Measurements from ENCODE around the gene SLC8A2.
"Not testable (repeated sequence)": the region's sequence is repeated elsewhere in the genome, so short reads cannot be mapped to it uniquely, and the experiment has no call there.

SLC8A2 gene

DNA sequence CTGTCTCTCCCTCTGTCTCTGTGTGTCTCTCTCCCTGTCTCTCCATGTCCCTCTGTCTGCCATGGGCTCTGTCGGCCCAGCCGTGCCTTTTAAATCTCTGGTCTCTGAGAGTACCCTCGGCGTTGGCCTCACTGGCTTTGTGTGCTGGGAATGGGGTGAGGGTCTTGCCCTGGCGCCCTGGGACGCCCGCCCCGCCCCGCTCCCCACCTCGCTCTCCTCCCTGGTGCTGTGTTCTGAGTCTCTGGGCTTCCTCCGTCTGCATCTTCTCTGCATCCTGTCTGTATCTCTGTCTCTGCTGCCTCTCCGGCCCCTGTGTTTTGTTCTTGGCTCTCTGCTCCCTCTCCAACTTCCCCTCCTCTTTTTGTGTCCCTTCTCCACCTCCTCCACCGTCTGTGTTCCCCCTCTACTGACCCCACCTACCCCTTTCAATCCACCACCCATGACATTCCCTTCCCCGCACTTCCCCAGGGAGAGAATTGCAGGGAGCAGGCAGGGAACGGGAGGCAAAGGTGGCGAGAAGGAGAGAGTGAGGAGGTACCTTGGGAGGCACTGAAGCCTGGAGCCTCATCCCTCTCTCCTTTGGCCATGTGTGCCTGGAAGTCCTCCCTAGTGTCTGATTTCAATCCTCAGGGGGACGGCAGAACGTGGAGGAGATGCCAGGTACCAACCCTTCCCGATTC, 48.4 kb downstream of the SLC8A2 start:
- DNase-seq: no peak

DNA sequence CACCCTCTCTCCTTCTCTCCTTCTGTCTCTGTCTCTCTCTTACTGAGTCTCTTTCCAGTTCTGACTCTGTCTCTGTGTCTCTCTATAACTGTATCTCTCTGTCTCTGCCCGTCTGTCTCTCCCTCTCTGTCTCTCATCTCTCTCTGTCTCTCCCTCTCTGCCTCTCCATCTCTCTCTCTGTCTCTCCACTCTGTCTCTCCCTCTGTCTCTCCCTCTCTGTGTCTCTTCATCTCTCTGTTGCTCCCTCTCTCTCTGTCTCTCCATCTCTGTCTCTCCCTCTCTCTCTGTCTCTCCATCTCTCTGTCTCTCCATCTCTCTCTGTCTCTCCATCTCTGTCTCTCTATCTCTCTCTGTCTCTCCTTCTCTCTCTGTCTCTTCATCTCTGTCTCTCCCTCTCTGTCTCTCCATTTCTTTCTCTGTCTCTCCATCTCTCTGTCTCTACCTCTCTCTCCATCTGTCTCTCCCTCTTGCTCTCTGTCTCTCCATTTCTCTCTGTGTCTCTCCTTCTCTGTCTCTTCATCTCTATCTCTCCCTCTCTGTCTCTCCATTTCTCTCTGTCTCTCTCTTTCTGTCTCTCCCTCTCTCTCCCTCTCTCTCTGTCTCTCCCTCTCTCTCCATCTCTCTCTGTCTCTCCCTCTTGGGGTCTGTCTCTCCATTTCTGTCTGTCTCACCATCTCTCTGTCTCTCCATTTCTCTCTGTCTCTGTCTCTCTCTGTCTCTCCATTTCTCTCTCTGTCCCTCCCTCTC, 49.1 kb downstream of the SLC8A2 start:
- DNase-seq: no peak

DNA sequence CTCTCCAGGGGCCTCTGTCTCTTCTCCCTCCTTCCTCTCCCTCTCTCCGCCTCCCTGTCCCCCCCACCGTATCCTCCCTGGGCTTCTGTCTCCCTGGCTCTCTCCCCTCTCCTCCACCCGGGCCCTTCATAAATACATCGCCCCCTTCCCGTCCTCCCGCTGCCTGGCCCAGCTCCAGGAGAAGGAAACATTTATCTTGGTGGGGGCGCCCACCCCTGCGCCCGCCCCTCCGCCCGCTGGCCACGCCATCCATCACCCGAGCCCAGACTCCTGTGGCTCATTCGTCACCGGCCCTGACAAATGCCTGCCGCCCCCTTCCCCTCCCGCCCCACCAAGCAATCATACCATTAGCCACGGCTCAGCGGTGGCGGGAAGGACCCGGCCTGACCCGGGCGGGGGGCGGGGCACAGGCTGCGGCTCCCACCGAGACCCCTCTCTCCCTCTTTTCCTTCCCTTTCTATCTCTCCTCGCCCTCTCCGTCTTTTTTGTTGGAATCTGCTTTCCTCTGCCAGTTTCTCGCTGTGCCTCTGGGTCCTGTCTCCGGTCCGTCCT, 49.8 kb downstream of the SLC8A2 start:
- no peak for DNase-seq

DNA sequence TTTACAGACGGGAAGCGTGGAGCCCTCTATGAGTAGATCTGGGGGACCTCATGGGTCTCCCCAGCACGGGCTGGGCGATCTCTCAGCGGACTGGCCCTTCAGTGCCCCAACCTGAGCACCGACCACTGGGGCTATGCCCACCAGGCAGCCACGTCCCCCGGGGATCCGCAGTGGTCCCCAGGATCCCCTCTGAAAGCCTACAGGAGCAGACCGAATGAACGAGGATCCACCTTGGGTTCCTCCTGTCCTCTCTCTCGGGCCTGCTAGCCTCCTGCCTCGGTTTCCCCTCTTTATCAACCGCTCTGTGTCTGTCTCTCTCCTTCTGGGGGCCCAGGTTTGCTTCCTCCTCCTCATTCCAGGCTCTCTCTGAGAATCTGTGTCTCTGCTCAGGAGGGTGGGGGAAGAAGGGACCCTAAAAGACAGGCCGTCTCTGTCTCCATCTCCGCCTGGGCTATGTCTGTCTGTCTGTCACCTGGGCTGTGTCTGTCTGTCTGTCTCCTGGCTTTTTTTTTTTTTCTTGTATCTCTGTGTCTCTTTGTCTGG, 50.4 kb downstream of the SLC8A2 start:
- no peak for DNase-seq

DNA sequence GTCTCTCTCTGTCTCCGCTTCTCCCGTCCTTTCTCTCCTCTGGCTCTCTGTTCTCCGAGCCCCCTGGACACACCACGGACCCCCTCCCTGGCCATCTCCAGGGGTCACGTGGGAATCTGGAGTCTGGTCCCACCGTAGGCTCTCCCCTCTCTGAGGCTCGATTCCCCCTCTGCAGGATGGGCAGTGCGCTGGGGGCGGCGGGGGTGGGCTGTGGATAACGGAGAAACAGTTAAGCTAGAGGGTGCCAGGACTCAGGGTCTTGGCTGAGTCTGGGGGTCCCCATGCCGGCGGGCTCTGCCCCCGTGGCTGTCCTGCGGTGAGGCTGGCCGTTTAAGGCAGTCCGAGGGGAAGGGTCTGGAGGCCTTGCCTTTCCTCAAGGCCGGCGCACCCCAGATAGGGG, 51.9 kb downstream of the SLC8A2 start:
- no peak for DNase-seq

DNA sequence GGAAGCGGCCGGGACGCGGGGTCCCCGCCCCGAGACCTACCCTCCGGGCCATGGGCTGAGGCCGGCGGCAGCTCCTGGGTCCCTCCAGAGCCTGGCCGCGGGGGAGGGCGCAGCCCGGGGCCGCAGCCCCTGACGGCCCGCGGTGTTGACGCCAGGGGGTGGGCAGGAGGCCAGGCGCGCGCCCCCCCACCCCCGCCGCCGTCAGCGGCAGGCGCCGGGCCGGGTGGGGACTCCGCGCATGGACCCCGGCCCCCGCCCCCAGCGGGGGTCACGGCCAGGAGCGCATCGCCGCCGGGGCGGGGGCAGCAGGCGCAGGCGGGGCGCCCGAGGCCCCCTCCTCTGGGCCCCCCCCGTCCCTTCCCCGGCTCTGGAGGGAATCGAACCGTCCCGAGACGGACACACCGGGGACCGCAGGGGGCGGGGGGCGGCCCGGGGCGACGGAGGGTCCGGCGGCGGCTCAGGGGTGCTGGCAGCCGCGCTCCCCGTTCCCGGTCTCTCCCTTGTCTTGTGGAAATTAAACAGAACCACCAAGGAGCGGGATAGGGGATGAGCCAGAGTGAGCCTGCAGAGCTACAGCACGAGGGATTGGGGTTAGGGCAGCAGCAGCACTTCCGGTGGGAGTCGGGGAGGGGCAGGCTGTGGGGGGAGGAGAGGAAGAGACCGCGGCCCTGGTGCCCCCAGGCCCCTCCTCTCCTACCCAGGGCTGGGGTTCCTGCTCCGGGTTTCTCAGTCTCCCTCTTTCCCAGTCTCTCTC, 52.5 kb downstream of the SLC8A2 start, which contains the start of gene MEIS3:
Gene MEIS3, minus strand, starts transcription at position 498 of the 754 bp plus-strand sequence. Its CDS starts 446 bp downstream, at position 52.
- no peak for DNase-seq

DNA sequence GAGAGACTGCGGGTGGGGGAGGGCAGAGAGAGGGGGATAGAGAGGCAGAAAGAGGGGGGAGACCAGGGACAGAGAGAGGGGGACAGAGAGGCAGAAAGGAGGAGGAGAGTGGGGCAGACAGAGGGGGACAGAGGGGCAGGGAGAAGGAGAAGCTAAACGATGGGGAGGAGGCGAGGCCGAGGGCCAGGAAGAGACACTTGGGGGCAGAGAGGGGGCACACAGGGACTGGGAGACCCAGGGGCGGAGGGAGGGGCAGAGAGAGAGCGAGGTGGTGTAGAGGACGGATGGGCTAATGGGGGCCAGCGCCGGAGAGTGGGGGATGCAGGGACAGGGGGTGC, 53.0 kb downstream of the SLC8A2 start:
- no peak for DNase-seq

DNA sequence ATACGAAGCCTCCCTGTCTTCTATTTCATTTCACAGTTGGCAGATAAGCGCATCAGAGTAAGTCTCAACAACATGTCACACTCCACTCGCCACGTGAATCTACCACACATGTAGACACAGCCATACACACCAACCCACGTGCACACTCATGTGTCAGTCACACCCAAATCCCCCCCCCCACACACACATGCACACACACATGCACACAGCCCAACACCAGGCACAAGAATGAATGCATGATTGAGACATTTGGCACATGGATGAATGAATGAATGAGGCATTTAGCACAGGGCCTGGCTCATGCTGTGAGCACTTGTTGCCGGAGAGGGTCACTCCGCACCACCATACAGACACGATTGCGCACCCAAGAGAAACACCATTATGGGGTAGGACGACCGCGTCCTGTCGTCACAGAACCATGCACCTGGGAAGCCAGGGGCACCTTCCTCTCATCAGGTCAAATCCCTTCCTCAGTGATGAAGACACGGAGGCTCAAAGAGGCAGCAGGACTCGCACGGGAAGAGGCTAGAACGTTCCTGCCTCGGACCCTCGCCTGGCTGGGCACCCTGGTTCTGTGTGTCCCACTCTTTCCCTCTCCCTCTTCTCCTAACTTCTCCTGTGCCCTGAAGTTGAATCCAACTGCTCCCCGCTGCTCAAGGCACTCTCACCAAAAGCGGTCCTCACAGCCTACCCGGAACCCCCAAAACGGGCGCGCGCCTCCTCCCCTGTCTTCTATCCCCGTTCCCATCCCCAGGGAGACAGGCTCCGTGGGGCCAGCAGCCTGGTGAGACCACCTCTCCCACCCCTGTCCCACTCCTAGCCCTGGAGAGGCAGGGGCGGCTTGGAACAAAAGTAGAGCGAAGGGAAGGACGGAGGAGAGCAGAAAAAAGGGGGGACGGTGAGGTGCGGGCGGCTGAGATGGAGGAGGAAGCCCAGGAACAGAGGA, 53.7 kb downstream of the SLC8A2 start:
- DNase-seq: no peak

DNA sequence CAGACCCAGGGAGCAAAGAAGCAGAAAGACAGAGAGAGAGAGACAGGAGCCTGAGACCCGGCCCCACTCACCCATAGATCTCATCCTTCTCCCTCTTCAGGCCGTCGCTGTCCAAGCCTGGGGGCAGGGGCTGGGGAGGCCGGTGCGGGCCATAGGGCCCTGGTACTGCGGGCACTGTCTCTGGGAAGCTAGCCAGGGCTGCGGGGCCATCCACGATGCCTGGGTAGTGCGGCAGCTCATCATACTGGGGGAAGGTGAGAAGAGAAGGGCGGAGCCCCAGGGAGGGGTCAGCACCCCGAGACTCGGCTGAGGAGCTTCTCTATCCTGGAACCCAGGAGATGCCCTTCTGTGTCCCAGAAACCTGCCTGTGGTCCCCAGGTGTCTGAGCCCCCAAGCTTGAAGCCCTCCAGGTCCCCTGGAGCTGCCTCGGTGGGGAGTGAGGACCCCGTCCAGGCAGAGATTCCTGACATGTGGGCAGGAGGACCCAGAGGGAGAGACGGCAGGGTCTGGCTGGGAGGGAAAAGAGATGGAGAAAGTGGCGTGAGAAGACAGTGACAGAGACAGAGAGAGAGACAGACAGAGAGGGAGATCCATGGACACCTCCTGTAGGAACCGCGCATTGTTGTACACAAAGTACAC, 54.5 kb downstream of the SLC8A2 start:
- no peak for DNase-seq

DNA sequence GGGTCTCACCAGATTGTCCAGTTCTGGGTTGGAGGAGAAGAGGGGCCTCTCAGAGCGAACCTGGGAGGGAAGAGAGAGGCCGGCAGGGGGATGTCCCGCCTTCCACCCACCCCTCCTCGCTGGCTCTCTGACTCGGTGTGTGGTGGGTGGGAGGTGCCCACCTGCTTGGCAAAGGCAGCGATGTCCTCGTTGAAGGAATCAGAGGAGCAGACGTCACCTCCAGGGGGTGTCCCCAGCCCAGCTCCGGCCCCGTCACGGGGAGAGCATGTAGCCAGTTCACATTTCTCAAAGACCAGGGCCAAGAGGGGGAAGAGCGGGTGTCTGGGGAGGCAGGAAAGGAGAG, 55.1 kb downstream of the SLC8A2 start:
- DNase-seq: no peak

DNA sequence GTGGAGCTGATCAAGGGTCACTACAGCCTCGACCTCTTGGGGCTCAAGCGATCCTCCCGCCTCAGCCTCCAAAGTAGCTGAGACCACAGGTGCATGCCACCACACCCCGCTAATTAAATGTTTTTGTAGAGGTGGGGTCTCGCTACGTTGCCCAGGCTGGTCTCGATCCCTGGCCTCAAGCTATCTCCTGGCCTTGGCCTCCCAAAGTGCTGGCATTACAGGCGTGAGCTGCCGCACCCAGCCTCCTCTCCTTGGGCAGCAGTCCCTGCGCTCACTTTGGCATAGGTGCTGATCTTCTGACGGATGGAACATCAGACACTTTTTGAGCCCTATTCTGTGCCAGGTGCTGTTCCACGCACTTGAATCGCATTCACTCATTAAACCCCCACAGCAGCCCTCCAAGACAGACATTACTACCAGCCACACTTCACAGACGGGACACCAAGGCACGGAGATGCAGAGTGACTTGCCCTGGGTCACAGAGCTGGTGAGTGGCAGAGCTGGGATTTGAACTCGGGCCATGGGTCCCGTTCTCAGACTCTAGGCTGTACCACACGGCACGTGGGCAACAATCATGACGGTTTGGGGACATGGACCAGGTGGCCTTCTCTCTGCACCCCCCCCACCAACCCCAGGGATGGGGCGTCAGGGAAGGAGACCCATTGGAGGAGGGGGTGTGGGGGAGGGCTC, 55.6 kb downstream of the SLC8A2 start:
- DNase-seq: no peak

DNA sequence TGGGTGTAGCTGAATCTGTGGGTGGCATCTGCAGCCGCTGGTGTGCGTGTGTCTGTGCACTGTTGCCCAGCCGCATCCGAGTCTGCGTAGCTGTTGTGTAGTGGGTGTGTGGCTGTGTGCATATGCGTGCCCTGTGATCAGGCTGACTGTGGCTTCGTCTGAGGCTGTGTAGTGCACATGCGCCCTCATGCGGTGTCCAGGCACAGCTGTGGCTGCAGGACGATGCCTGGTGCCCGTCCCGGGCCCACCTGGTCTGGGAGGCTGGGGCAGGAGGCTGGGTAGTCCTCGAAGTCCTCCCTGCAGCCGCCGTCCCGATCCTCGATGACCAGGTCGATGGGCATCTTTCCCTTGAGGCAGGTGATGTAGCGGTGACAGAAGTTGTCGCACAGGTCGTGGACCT, 57.2 kb downstream of the SLC8A2 start:
- no peak for DNase-seq

DNA sequence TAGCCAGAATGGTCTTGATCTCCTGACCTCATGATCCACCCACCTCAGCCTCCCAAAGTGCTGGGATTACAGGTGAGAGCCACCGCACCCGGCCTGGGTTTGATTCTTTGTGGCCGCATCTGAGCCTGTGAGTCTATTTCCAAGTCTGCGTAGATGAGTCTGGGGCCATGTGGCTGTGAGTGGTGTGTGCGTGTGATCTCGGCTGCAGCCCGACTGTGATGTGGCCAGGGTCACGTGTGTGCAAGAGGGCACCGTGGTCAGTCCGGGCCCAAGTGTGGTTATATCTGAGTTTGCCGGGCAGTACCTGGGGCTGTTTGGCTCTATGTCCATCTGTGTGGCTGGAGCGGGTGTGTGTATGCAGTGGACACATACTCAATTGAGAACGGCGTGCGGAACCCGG, 57.8 kb downstream of the SLC8A2 start:
- no peak for DNase-seq

DNA sequence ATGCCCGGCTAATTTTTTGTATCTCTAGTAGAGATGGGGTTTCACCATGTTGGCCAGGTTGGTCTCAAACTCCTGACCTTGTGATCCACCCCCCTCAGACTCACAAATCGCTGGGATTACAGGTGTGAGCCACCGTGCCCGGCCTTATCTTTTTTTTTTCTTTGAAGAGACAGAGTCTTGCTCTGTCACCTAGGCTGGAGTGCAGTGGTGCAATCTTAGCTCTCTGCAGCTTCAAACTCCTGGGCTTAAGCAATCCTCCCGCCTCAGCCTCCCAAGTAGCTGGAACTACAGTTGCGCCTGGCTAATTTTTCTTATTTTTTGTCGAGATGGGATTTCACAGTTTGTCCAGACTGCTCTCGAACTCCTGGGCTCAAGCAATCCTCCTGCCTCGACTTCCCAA, 60.0 kb downstream of the SLC8A2 start:
- DNase-seq: not testable (repeated sequence)

DNA sequence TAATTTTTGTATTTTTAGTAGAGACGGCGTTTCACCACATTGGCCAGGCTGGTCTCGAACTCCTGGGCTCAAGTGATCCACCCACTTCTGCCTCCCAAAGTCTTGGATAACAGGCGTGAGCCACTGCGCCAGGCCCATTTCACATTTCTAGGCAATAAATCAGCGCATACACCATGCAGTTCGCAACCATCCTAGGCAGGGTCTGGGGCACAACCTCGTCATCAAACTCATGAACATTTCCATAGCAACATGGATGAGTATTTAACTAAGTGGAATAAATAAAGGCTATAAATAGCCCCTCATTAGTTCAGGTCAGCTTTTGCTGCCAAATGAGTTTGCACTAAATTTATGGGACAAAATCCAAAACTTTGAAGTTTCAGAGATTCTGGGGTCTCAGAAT, 60.6 kb downstream of the SLC8A2 start:
- DNase-seq: no peak

DNA sequence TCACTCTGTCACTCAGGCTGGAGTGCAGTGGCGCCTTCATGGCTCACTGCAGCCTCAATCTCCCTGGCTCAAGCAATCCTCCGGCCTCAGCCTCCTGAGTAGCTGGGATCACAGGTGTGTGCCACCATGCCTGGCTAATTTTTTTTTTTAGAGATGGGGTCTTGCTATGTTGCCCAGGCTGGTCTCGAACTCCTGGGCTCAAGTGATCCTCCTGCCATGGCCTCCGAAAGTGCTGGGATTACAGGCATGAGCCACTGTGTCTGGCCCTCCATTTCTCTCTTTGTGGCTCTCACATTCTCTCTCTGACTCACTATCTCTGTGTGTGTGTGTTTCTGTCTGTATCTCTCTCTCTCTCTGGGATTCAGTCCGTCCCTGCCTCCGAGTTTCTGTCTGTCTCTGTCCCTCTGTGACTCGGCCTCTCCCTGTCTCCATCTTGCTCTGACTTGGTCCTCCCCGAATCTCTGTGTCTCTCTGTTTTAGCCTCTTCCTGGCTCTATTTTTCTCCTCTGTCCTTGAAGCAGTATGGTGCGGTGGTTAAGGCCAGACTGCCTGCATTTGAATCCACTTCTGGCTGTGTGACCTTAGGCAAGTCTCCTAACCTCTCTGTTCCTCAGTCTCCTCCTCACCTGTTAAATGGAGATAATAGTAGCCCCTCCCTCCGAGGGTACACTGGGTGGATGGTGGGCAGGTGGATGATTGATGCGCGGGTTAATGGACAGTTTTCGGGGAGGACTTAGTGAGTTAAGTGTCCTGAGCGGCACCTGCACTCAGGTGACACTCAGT, 63.3 kb downstream of the SLC8A2 start:
- no peak for DNase-seq

DNA sequence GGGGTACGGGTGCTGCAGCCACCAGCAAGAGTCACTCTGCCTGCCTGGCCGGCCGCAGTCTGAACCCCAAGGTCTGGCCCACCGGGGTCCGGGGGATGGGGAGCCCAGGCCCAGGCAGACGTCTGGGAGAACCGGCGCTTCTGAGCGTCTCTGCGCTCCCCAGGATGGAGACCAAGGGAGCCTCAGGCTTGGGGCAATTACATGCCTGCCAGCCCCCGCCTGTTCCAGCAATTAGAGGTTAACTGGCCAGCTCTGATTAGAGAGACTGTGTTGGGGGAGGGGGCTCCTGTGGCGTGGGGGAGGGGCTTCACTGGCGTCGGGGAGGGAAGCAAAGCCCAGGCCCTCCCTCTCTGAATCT, 64.3 kb downstream of the SLC8A2 start:
- DNase-seq: no peak

DNA sequence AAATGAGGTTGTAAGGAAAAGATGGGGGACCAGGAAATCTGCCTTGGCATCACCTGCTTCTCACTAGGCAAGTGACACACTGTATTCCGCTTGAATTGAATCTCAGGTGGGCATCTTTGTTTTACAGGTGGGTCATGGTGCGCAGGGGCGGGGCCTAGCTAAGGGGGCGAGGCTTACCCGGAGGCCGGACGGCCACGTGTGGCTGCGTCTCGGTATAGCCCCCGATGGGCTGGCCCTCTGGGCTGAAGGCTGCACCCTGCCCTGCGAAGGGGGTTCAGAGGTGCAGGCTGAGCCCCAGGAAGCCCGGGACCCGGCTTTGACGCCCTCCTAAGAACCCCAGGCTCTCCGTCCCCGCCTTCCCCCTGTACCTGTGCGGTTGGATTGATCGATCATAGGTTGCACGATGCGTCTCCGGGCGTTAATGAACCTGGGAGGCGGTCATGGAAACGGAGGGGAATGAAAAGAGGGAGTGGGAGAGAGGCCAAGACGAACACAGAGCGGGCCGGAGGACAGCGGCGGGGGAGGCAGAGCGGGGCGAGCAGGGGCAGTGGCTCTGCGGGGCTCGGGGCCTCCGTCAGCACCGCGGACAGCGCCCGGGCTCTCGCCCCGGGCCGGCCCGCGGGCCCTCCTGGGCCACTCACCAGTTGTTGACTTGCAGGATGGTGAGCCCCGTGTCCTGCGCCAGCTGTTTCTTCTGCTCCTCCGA, 64.8 kb downstream of the SLC8A2 start:
- DNase-seq: no peak

DNA sequence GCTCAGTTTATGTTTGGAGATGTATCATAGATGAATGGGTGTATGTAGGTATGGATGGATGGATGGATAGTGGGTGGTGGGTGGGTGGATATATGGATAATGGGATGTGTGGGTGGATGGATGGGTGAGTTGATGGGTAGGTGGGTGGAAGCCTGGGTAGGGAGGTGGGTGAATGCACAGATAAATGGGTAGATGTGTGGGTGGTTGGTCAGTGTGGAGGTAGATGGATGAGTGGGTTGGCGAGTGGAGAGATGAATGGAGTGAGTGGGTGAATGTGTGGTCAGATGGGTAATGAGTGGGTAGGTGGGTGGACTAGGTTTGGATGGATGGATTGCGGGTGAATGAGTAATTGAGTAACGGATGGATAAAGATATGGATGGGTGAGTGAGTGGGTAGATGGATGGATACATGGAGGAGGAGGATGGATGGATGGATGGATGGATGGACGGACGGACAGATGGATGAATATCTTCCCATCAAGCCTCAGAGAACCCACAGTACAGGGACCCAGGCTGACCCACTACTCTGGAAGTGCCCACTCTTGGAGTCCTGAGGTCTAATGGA, 65.8 kb downstream of the SLC8A2 start:
- DNase-seq: no peak

DNA sequence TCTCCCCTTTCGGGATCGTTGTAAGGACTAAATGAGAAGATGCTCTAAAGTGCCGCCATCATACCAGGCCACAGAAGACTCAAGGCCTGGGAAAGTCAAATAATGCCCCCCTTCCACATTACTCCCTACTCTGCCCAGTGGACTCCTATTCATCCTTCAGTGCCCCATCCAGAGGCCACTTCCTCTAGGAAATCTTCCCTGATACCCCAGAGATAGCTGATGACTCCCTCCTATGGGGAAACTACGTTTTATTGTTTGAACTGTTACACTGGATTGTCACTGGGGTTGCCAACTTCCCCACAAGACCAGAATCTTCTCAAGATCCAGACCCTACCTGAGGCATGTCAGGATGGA, 66.5 kb downstream of the SLC8A2 start:
- no peak for DNase-seq
